CD4-positive, alpha-beta T cell treated with Interleukin-4 for 4 hours (primary cell): ENCODE measurements around the gene STX10.
"Not testable (repeated sequence)": the region's sequence is repeated elsewhere in the genome, so short reads cannot be mapped to it uniquely, and the experiment has no call there.

ENCODE experiments used
- DNase-seq: peaks from one replicate; pipeline ENCODE4 v3.0.0-alpha.2; 2020

STX10 gene

GRCh38 chr19:13164343-13165161, 14.4 kb upstream of the STX10 start:
- DNase-seq, result peak; percentile 53

- no peak for DNase-seq
These were observed 13.6 kb upstream of the STX10 start for GRCh38 chr19:13163609-13164342.

GRCh38 chr19:13162724-13163608, 12.8 kb upstream of the STX10 start:
- DNase-seq, result peak; percentile 89

- DNase-seq, result no peak
These were observed 10.4 kb upstream of the STX10 start for GRCh38 chr19:13160557-13160956.

- DNase-seq, result no peak
These were observed 9.5 kb upstream of the STX10 start for GRCh38 chr19:13159713-13160112.

GRCh38 chr19:13155472-13156359, 5.5 kb upstream of the STX10 start:
- peak; percentile 71 for DNase-seq

- peak; percentile 86 for DNase-seq
These were observed 4.8 kb upstream of the STX10 start for GRCh38 chr19:13154911-13155471.

DNA sequence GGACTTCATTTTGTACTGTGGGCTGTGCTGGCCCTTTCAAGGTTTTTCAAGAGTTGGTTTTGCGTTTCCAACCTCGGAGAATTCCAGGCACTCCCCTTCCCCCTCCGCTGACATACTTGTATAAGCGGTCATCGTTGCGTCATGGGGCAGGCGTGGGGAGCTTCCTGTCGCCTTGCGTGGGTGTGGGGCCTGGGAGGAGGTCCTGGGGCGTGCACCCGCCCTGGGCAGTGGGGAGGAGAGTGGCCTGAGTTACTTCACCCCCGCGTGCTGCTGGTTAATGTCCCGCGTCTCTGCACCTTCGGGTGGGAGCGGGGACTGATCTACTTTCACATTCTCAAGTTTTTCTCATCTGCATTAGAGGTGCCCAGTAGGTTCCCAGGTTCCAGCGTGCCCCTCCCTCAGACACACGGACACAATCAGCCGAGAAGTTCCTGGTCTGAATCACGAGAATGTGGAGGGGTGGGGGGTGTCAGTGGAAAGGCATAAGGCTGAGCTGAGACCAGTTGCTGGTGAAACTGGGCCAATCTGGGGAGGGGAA, 4.1 kb upstream of the STX10 start:
- peak; percentile 43 for DNase-seq

DNA sequence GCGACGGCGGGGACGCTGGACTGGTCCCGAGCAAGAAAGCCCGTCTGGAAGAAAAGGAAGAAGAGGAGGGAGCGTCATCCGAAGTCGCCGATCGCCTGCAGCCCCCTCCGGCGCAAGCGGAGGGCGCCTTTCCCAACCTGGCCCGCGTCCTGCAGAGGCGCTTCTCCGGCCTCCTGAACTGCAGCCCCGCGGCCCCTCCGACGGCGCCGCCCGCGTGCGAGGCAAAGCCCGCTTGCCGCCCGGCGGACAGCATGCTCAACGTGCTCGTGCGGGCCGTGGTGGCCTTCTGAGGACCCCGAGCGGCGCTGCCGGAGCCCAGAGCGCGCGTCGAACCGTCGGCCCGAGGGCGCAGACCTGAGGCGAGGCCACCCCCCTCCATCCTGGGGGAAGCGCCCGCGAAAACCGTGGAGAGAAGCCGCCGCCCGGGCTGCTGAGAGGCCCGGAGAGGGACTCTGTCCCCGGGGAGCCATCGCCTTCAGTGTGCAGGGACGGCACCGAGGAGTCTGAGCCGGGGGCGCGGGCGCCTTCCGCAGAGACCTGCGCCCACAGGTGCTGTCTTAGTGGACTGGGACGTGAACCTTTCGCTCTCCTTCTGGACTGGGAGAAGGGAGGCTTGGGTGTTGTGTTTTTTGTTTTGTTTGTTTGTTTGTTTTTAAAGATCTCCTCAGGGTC, 3.5 kb upstream of the STX10 start:
- no peak for DNase-seq

GRCh38 chr19:13152974-13153568, 2.9 kb upstream of the STX10 start:
- peak; percentile 96 for DNase-seq

DNA sequence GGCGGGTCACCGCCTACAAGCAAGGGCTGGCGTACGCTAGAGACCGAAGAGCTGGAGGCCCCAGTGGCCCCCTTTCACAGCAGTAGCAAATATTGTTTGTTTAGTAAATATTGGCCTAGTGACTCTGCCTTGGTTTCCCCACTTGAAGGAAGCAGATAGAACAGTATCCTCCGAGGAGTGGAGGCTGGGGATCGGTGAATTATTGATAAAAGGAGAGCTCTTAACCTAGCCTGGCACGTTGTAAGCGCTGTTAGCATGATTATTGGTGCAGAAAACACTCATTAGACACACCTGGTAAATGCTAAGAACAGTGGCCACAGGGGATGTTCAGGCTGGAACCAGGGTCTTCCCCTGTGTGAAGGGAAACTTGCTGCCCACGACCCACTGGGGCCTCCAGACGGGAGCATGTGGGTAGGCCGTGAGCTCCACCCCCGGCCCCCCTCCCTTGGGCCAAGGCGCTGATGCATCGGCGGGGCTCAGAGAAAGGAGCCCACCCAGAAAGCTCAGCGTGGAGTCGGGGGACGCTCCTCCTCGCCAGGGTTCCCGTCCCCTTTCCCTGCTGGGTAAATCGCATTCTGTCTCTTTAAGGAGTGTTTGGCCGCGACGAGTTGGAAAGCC, 2.3 kb upstream of the STX10 start:
- no peak for DNase-seq

DNA sequence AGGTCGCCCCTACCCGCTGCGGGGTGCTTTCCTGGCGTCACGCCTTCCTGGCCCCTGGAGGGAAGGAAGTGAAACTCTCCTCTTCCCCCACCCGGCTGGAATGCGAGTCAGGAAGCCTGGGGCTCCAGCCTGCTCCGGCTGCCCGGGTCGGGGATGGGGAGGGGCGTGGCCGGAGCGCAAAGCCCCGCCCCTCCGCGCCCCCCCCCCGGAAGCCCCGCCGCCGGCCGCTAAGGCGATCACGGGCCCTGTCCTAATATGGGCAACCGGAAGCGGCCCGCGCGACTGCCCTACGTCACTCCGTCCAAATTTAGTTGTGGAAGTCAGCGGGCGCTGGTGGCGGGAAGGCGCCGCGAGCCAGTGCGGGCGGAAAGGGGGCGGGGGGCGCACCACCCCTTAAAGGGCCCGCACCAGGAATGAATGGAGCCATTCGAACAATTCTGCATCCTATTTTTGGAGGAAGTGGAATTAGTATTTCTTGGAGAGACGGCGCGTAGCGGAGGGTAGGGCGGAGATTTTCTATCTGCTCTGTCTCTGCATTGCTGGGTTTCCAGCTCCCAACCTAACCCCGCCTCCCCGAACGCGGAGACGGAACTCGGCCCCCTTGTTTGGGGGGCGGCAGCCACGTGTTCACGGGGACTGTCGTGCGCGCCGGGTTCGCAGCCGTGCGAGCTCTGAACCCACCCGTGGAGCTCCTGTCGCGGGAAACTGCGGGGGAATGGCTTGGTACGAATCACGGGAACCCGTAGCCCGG, 1.6 kb upstream of the STX10 start:
- peak; percentile 97 for DNase-seq

DNA sequence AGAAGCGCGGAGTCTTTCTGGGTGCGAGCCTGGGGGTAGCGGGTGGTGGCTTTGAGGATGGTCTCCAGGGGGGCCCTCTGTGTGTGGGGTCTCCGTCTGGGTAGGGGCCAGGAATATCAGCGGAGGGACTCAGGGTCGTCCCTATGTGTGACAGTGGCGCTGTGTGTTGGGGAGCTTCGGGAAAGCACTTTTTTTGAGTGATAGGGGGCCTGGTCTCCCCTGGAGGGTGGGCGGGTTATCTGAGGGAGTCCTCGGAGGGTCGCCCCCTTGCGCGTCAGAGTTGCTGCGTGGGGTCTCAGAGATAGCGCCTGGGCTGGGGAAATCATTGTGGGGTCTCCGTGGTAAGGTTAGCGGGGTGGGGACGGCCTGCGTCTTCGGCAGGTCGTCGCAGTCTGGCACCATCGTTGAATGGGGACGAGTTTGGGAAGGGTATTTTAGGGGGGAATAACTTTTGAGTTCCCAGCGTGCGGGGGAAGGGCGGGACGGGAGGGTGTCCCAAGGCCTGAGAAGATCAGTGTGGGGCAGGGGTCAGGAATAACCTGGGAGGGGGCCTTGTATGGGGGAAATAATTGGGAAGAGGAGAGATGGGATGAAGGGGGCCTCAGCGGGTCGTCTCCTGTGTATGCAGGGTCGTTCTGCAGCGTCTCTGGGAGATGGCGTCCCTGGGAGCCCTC, 893 bp upstream of the STX10 start:
- no peak for DNase-seq

DNA sequence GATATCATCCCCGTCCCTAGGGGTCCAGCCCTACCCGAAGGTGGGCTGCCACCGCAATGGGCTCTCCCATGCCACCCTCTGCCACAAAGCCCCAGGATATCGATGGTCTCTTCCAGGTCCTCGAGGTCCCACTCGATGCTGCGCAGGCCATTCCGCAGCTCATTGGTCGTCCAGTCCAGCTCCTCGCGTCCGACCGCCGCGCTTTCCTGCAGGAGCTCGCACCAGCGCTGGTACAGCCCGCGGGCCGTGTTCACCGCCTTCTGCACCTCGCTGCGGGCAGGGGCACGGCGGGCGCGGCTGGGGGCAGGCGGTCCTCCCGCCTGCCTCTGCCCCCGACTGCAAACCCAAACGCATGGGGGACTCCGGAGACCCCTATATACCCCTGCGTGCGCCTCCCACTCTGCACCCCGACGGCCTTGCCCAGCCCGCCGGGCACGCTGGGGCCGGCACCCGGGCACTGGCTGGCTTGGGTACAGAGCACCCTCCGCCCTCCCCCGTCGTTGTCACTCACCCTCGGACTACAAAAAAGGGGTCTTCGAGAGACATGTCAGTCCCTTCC, 468 bp downstream of the STX10 start:
- DNase-seq, result no peak

DNA sequence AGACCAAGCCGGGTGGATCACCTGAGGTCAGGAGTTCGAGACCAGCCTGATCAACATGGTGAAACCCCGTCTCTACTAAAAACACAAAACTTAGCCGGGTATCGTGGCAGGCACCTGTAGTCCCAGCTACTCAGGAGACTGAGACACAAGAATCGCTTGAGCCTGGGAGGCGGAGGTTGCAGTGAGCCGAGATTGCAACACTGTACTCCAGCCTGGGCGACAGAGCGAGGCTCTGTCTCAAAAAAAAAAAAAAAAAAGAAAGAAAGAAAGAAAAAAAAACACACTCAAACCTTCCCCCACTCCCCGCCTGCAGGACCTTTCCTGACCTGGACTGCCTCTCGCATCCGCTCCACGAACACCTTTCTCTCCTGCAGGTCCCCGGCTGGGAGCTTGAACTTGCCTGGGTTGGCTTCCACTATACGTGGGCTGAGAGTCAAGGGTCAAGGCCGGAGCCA, 975 bp downstream of the STX10 start:
- not testable (repeated sequence) for DNase-seq

DNA sequence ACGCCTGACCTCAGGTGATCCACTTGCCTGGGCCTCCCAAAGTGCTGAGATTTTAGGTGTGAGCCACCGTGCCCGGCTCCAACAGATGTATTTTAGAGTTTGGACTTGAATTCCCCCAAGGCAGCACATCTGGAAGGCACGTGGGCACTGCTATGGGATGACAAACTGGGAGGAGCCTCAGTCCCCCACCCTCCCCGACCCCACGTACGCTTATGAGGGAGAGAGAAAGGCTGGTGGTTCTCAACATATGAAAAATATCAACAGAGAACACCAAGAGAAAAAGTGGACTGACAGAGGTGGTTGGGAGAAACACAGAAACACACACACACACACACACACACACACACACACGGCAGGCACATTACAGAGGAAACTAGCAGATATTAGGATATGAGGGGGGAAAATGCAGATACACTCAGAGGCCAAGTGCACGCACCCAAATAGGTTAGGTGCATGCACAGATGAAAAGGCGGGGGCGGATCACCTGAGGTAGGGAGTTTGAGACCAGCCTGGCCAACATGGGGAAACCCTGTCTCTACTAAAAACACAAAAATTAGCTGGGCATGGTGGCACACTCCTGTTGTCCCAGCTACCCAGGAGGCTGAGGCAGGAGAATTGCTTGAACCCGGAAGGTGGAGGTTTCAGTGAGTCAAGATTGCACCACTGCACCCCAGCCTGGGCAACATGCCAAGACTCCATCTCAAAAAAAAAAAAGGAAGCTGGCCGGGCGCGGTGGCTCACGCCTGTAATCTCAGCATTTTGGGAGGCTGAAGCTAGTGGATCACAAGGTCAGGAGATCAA, 3.2 kb downstream of the STX10 start:
- no peak for DNase-seq

DNA sequence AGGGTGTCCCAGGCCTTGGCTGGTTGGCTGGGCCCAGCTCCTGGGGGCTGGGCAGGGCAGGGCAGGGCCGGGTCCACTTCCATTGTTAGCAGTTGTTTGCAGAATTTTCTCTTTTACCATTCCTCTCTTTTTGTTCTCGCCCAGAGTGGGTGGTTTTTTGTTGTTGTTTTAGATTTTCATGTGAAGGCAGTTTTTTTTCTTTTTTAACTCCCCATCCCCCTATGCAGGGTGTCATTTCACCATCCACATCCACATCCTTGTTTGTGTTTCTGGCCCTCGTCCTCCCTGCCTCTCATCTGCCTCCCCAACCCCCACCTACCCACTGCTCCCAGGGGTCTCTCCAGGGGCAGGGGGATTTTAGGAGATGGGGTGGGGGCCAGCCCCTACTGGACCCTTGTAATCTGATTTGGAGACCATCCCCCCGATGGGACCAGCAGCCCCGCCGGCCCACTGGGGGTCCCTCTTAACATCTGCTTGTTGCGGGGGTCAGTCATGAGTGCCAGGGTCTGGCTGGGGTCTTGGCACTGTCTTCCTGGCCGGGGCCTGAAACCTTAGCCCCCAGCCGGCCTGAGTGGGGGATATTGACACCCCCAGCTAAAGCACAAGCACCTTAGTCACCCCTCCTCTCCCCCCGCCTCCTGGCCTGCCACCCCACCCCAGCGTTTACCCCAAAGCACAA, 10.4 kb downstream of the STX10 start:
- DNase-seq, result no peak
